ENCODE results near the gene BRD9.
"Not testable (repeated sequence)": the region's sequence is repeated elsewhere in the genome, so short reads cannot be mapped to it uniquely, and the experiment has no call there.

BRD9 gene

GRCh38 chr5:892394-893136 lies at the start of gene BRD9, which contains the start of gene TRIP13:
BRD9 (minus strand) TSS chr5:892801; CDS start chr5:892657, 144 bp downstream.
TRIP13 (plus strand) TSS chr5:892884; CDS start chr5:892999, 115 bp downstream.
- DNase-seq: peak; percentile 75 to 80

DNA sequence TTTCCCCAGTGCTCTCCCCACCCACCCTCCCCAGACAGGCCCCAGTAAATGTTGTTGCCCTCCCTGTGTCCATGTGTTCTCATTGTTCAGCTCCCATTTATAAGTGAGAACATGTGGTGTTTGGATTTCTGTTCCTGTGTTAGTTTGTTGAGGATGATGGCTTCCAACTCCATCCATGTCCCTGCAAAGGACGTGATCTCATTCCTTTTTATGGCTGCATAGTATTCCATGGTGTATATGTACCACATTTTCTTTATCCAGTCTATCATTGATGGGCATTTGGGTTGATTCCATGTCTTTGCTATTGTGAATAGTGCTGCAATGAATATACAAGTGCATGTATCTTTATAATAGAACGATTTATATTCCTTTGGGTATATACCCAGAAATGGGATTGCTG lies 48.1 kb upstream of the BRD9 start:
- not testable (repeated sequence) for DNase-seq

- no peak for DNase-seq
Observed at GRCh38 chr5:939368-939767, 46.8 kb upstream of the BRD9 start.

DNA sequence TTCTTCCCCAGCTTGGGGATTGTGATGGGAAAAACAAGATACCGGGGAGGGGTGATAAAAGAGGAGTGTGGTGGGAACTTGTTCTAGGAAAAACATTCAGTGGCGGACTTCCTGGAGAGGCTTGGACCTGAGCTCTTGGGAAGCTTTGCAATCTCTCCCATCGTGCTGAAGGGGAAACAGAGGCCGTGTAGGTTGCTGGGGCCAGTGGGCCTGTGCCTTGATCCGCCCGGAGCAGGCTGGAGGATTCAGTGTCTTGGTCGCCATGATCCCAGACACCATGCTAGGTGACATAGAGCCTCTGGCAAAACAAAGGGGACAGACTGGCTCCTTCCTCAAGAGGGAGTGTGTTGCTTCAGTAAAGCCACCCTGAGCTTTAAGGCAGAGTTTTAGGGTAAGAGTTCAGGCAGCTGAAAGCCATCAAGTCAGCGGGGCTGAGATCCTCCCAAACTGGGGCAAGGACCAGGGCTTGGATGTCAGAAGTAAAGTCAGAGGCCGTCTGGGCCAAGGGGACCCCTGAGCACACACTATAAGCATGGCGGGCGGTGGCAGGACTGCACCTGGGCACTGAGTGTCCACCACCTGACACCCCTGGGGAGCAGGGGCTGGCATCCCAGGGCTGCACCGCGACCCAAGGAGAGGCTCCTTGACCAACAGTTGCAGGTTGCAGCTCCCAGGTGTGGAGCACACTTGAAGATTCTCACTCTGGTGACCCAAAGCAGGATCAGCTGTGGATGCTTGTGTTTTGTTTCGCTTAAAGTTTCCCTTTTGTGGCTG lies 44.7 kb upstream of the BRD9 start:
- no peak for DNase-seq

DNA sequence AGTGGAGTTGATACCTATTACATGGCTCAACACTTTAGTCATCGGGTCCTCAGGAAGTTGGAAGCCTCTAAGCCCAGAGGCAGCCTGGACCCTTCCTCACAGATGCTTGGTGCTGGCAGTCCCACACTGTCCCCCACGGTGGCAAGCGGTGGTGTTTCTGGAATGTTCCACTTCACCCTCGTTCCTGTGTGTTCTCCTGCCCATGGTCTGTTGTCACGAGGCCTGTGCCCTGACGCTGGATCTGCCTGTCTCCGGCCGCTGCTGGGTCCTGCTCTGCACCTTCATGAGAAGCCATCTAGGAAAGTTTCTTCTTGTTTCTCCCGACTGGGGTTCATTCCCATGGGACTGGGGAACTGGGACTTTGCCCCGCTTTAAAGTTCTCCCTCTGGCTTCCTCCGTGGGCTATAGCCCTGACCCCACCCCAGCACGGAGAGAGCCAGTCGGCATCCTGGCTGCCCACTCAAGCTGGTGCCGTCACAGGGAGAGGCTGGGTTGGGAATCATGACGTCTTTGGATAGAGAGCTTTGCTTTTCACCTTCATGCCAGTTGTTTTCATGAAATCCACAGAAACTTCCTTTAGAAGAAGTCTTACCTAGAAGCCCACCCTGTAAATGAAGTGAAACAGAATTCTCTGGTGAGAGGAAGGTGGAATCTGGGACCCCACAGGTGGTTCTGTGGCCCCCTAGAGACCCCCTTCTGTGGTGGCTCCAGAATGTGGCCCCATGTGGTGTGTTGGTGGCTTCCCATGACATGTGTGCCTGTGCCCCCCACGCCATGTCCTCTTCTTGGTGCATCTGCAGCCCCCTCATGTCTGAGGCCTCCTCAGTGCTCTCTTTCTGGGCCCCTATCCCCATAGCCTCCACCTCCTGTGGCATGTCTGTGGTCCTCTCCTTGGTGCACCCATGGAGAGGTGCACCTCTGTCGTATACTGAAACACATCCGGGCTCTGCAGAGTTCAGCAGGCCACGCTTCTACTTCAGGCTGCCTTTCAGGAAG lies 43.8 kb upstream of the BRD9 start:
- no peak for DNase-seq

DNA sequence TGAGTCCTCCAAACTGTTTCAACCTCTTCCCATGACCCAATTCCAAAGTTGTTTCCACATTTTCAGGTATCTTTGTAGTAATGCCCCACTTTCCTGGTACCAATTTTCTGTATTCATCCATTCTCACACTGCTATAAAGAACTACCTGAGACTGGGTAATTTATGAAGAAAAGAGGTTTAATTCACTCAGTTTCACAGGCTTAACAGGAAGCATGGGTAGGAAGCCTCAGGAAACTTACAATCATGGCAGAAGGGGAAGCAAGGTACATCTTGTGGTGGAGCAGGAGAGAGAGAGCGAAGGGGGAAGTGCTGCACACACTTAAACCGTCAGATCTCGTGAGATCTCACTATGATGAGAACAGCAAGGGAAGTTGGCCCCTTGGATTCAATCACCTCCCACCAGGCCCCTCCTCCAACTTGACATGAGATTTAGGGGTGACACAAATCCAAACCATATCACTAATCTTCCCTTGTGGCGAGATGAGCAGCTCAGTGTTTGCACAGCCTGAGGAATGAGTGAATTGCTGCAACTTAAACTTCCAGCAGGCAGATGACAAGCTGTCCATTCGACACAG lies 43.0 kb upstream of the BRD9 start:
- no peak for DNase-seq

GRCh38 chr5:934381-934967 lies 41.9 kb upstream of the BRD9 start:
- not testable (repeated sequence) for DNase-seq

- DNase-seq: not testable (repeated sequence)
Observed at GRCh38 chr5:933951-934350, 41.4 kb upstream of the BRD9 start.

DNA sequence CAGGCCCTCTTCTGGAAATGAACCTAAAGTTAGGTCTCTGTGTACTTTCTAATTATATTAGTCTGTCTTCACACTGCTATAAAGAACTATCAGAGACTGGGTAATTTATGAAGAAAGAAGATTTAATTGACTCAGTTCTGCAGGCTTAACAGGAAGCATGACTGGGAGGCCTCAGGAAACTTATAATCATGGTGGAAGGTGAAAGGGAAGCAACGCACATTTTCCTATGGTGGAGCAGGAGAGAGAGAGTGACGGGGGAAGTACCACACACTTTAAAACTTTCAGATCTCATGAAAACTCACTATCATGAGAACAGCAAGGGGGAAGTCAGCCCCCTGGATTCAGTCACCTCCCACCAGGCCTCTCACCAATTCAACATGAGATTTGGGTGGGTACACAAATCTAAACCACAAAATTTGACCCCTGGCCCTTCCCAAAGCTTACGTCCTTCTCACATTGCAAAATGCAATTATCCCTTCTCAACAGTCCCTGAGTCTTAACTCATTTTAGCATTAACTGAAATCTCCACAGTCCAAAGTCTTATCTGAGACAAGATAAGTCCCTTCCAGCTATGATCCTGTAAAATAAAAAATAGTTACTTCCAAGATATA lies 40.8 kb upstream of the BRD9 start:
- no peak for DNase-seq

GRCh38 chr5:932628-933250 lies 40.1 kb upstream of the BRD9 start:
- DNase-seq: no peak

DNA sequence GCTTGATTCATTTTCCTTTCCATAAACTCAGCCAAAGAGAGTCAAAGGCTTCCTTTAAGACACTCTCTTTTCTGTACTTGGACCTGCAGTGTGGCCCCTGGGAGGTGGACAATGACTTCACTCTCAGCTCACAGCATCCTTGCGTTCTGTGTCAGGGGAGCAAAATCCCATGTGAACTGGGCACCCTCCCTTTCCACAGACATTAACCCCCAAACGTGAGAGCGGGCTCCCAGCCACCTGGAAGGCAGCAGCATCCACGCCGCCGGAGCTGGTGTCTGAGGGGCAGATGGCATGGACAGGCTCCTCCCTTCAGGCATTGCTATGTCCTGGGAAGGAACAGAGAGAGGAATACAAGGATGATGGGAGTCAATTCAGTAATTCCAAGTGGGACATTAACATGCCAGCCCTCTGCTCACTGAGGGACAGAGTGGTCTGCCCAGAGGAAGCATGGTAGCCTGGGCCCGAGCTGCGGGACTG lies 39.6 kb upstream of the BRD9 start:
- no peak for DNase-seq

DNA sequence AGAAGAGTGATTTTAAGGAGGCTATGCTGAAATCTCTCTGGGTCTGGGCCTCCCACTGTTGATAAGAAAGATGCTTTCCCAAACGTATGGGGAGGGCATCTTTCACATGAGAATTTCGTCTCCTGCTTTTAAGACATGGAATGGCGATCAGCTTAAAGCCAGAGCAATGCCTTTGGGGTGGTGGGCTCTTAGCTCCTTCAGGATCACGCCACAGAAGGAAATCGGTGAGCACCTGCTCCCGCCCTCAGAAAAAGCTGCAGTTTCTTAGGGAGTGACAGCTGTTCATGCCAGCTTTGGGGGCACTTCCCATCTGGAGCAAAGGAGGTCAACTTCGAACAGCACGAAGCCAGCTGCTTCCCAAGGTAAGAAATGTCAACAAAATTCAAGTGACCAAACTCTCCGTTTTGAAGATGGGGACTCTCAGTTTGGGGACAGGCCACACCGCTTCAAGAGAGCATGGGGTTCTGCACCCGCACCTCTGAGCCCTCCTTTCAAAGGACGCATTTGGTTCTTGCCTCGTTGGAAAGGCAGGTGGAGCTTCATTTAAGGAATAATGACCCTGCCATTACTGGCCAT lies 39.1 kb upstream of the BRD9 start:
- no peak for DNase-seq

- DNase-seq: no peak
Observed at GRCh38 chr5:930866-931265, 38.3 kb upstream of the BRD9 start.

DNA sequence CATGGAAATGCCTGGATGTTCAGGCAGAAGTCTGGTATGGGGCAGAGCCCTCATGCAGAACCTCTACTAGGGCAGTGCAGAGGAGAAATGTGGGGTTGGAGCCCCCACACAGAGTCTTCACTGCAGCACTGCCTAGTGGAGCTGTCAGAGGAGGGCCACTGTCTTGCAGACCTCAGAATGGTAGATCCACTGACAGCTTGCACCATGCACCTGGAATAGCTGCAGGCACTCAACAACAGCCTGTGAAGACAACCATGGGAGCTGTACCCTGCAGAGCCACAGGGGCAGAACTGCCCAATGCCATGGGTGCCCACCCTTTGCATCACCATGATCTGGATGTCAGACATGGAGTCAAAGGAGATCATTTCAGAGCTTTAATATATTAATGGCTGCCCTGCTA lies 37.0 kb upstream of the BRD9 start:
- DNase-seq: no peak

GRCh38 chr5:929182-929581 lies 36.6 kb upstream of the BRD9 start:
- not testable (repeated sequence) for DNase-seq

GRCh38 chr5:927172-928015 lies 34.8 kb upstream of the BRD9 start:
- DNase-seq: no peak

- DNase-seq: no peak
Observed at GRCh38 chr5:926417-927171, 34.0 kb upstream of the BRD9 start.

DNA sequence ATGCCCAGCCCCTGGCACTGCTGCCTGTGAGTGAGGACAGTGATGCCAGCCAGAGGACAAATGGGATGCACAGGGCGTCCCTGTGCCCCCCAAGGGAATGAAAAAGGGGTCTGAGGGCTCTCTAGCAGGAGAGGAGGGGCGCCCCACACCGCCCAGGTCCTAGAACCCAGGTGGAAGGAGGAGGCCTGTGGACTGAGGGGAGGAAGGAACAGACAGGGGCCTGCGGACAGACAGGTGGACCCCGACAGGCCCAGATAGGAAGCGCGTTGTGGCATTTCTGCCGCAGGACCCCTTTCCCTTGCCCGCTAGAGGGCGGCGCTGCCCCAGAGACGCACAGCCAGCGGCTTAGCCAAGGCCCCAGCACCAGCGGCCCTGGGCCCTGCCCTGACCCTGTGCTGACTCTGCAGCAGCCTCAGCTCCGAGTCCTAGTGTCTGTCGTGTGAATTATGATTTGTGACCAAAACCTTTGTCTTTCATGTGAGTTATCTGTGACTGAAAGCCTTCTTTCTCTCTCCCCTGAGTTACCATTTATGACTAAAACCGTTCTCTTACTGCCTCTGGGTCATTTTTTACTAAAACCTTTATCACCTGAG lies 30.8 kb upstream of the BRD9 start:
- DNase-seq: peak; percentile 64 to 65
